ENCODE data around the gene PARD3. TPM values are rescaled to one million over a fixed set of nuclear protein-coding genes. Genes with fewer than 3 reads are reported as not detected.

The PARD3 gene
- total RNA-seq, 2 donors from 2014 or later: 36.1 to 48.5 TPM

DNA sequence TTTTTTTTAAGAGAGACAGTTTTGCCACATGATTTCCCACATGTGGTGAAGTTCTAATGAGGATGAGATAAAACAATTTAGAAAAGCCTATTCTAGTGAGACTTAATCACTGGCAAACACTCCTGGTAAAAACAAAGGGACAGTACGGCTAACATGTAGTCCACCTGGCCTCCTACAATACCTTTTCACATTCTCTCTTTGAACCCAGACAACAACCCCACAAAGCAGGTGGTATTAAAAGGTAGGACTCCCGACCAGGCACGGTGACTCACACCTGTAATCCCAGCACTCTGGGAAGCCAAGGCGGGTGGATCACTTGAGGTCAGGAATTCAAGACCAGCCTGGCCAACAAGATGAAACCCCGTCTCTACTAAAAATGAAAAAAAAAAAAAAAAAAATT, 12.4 kb downstream of the PARD3 start:
- ATAC-seq (no peak), DNase-seq (no peak)
- H3K27ac ChIP-seq: no peak overlapping the region
- 70 to 74% methylated on average over 5 of the region's 5 CpGs for WGBS, 2 donors
- no peaks in the 10 kb centered on the region for H3K36me3 ChIP-seq (replicated peaks in 1 of 2; ENCODE audit: insufficient read depth in 1 of 2, low read depth in 2 of 2)
- no peaks in the 10 kb centered on the region for H3K9me3 ChIP-seq
- H3K4me1 ChIP-seq: peaks cover 25% of the 10 kb centered on the region
- no peaks in the 10 kb centered on the region for H3K27me3 ChIP-seq
- no peak for TF ChIP-seq POLR2A (IDR thresholded peaks at IDR 0.05)
- TF ChIP-seq, protein P1, sequence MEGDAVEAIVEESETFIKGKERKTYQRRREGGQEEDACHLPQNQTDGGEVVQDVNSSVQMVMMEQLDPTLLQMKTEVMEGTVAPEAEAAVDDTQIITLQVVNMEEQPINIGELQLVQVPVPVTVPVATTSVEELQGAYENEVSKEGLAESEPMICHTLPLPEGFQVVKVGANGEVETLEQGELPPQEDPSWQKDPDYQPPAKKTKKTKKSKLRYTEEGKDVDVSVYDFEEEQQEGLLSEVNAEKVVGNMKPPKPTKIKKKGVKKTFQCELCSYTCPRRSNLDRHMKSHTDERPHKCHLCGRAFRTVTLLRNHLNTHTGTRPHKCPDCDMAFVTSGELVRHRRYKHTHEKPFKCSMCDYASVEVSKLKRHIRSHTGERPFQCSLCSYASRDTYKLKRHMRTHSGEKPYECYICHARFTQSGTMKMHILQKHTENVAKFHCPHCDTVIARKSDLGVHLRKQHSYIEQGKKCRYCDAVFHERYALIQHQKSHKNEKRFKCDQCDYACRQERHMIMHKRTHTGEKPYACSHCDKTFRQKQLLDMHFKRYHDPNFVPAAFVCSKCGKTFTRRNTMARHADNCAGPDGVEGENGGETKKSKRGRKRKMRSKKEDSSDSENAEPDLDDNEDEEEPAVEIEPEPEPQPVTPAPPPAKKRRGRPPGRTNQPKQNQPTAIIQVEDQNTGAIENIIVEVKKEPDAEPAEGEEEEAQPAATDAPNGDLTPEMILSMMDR (IDR thresholded peaks at IDR 0.05): no peak
- intact Hi-C loops (cut with DNase I): no loop called here
- no peak overlapping the region for H3K4me3 ChIP-seq

DNA sequence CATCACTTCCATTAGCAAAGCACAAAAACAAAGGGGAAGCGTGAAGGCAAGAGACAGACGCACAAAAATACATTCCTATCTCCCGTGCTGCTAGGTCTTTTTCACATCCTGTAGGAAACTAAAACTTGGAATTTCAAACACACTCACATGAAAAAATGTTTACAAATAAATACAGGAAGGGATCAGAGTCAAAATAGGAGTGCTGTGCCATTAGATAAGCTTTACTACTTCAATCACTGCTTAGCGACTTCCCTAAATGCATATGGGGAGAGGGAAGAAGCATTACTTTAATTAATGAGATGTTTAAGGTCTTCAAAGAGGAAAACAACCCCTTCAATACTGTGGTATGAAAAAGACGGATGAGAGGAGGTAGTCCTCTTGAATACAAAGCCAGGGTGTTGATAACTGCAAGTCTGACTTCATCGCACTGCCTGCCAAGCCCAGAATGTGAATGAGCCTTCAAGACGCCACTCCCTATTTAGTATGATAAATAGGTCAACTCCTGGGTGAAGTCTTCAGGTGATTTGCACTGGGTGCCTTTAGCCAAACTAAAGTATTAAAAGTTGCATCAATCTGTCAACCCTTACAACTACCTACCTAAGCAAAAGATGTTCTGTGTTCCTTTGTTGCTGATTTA, 13.9 kb downstream of the PARD3 start:
- Histone ChIP-seq H3K36me3 (replicated peaks in 1 of 2; ENCODE audit: insufficient read depth in 1 of 2, low read depth in 2 of 2) (no peaks in the 10 kb centered on the region), H3K27me3 (no peaks in the 10 kb centered on the region), H3K4me1 (peaks cover 30% of the 10 kb centered on the region), H3K9me3 (no peaks in the 10 kb centered on the region), H3K27ac (peak overlapping the region in 1 of 4 donors; percentile 30), H3K4me3 (no peak overlapping the region)
- DNase-seq: peak in 2 of 4 donors; percentile 35 to 62
- no peak for TF ChIP-seq POLR2A (IDR thresholded peaks at IDR 0.05)
- TF ChIP-seq, protein P1 (IDR thresholded peaks at IDR 0.05): no peak
- WGBS, 2 donors: 29 to 35% methylated on average over 7 of the region's 7 CpGs
- ATAC-seq: peak; percentile 50
- intact Hi-C loops (cut with DNase I): no loop called here

DNA sequence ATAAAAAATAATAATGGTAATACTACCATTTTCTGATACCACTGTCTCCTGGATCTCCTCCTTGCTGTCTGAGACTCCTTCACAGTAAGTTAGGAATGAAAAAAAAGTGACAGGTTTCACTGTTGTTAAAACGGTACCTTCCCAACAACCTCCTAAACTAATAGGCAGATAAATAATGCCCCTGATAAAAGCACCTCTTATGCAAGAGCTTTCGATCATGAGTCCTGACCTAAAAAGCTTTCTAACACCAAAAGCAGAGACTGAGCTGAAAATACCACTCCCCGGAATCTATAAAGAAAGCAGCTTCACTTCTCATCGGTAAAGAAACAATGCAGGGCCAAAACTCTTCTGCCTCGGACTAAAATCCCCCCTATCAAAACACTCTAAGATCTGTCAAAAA, 14.5 kb downstream of the PARD3 start:
- Histone ChIP-seq H3K4me1 (peaks cover 35% of the 10 kb centered on the region), H3K9me3 (no peaks in the 10 kb centered on the region), H3K36me3 (replicated peaks in 1 of 2; ENCODE audit: insufficient read depth in 1 of 2, low read depth in 2 of 2) (no peaks in the 10 kb centered on the region), H3K4me3 (no peak overlapping the region), H3K27ac (peak overlapping the region in 1 of 4 donors; percentile 30), H3K27me3 (no peaks in the 10 kb centered on the region)
- intact Hi-C loops (cut with DNase I): no loop called here
- WGBS, 2 donors: 31 to 36% methylated on average over 5 of the region's 5 CpGs
- no peak for DNase-seq
- no peak for ATAC-seq
- no peak for TF ChIP-seq POLR2A (IDR thresholded peaks at IDR 0.05)
- TF ChIP-seq, protein P1 (IDR thresholded peaks at IDR 0.05): no peak

DNA sequence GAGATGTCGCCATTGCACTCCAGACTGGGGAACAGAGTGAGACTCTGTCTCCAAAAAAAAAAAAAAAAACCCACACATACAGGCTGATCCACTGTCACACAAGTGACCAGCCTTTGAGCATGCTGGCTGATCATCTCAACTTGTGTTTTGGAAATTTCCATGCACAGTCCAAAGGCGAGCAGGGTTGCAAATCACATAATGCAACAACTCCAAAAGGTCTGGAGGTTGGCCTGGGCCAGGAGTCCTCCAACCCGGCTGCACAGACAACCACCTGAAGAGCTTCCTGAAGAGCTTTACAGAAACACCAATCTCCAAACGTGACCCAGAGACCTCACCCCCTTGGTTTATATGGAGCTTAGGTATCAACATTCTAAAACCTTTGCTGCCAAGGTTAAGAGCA, 16.4 kb downstream of the PARD3 start:
- H3K36me3 ChIP-seq (replicated peaks in 1 of 2; ENCODE audit: insufficient read depth in 1 of 2, low read depth in 2 of 2): no peaks in the 10 kb centered on the region
- no peak for TF ChIP-seq POLR2A (IDR thresholded peaks at IDR 0.05)
- TF ChIP-seq, protein P1 (IDR thresholded peaks at IDR 0.05): no peak
- ATAC-seq (no peak), DNase-seq (no peak)
- no peak overlapping the region for H3K27ac ChIP-seq
- H3K9me3 ChIP-seq: no peaks in the 10 kb centered on the region
- no peak overlapping the region for H3K4me3 ChIP-seq
- no peaks in the 10 kb centered on the region for H3K27me3 ChIP-seq
- intact Hi-C loops (cut with DNase I): loop anchor here (10.0 kb wide), 1 partner anchor 124 kb away; no protein-coding TSS in a partner anchor
- 83 to 93% methylated on average over 4 of the region's 4 CpGs for WGBS, 2 donors
- peaks cover 45% of the 10 kb centered on the region for H3K4me1 ChIP-seq

DNA sequence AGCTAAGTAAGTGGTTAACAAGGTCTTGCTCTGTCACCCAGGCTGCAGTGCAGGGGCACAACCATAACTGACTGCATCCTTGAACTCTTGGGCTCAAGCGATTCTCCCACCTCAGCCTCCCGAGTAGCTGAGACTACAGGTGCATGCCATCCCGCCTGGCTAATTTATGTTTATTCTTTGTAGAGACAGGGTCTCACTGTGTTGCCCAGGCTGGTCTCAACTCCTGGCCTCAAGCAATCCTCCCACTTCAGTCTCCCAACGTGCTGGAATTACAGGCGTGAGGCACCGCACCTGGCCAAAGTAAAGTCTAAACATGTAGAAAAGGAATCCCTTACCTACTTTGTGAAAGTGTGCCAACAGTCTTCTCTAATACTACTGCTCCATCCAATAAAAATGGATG, 17.9 kb downstream of the PARD3 start:
- WGBS, 2 donors: 74 to 88% methylated on average over 5 to 6 of the region's 6 CpGs
- no peak overlapping the region for H3K4me3 ChIP-seq

More for the DNA sequence above, 17.9 kb downstream of the PARD3 start:
- no peaks in the 10 kb centered on the region for H3K36me3 ChIP-seq (replicated peaks in 1 of 2; ENCODE audit: insufficient read depth in 1 of 2, low read depth in 2 of 2)
- intact Hi-C loops (cut with DNase I): loop anchor here (10.0 kb wide), 1 partner anchor 122 kb away; no protein-coding TSS in a partner anchor
- H3K27ac ChIP-seq: no peak overlapping the region
- no peak for ATAC-seq
- TF ChIP-seq, protein P1 (IDR thresholded peaks at IDR 0.05): no peak
- no peak for TF ChIP-seq POLR2A (IDR thresholded peaks at IDR 0.05)
- no peaks in the 10 kb centered on the region for H3K27me3 ChIP-seq
- no peak for DNase-seq
- H3K4me1 ChIP-seq: peaks cover 60% of the 10 kb centered on the region
- H3K9me3 ChIP-seq: no peaks in the 10 kb centered on the region
